Neural cell (in vitro differentiated cells): ENCODE measurements around the gene NSMCE1. TPM values are rescaled to one million over a fixed set of nuclear protein-coding genes. Genes with fewer than 3 reads are reported as not detected.

Source experiments
- H2AFZ ChIP-seq: fragments of 200-600, 300-800 bp; sonication (generic), shearing (Covaris generic); 2 replicates; pipeline ENCODE4 v1.6.0; 2014; ENCODE audit warnings: low read depth, mild to moderate bottlenecking, antibody characterized with exemption, low read length, moderate library complexity
- H3F3A ChIP-seq: fragments of 200-600 bp; shearing (Covaris generic); 2 replicates; pipeline ENCODE4 v1.6.1; 2016; ENCODE audit warnings: mild to moderate bottlenecking, moderate library complexity, mixed read lengths, antibody characterized with exemption, low read length; ENCODE audit not compliant: insufficient read depth, poor library complexity, severe bottlenecking
- H3K27ac ChIP-seq: fragments of 200-600, 300-800 bp; sonication (generic), shearing (Covaris generic); 2 replicates; pipeline ENCODE4 v1.5.1; 2014; ENCODE audit warnings: mild to moderate bottlenecking, low read length, moderate library complexity
- H3K27me3 ChIP-seq: fragments of 300-800, 200-600 bp; sonication (generic), shearing (Covaris generic); 2 replicates; pipeline ENCODE4 v1.6.0; 2014; ENCODE audit warnings: mild to moderate bottlenecking, low read depth, low read length, moderate library complexity; ENCODE audit not compliant: insufficient read depth
- H3K36me3 ChIP-seq: fragments of 300-800, 200-600 bp; sonication (generic), shearing (Covaris generic); 2 replicates; pipeline ENCODE4 v1.5.1; 2014; ENCODE audit warnings: mild to moderate bottlenecking, antibody characterized with exemption, low read length, moderate library complexity; ENCODE audit not compliant: insufficient read depth
- H3K4me2 ChIP-seq: fragments of 300-800, 200-600 bp; sonication (generic), shearing (Covaris generic); 2 replicates; pipeline ENCODE4 v1.6.0; 2014; ENCODE audit warnings: mild to moderate bottlenecking, low read length
- H3K4me3 ChIP-seq: fragments of 300-800, 200-600 bp; sonication (generic), shearing (Covaris generic); 2 replicates; pipeline ENCODE4 v1.5.1; 2014; ENCODE audit warnings: mild to moderate bottlenecking, low read length, moderate library complexity
- H3K79me2 ChIP-seq: fragments of 200-600 bp; shearing (Covaris generic); replicated peaks from 2 replicates; pipeline ENCODE4 v1.6.0; 2014; ENCODE audit warnings: mild to moderate bottlenecking, low read length, moderate library complexity; ENCODE audit not compliant: insufficient read depth
- H3K9ac ChIP-seq: fragments of 300-800, 200-600 bp; sonication (generic), shearing (Covaris generic); 2 replicates; pipeline ENCODE4 v1.6.1; 2016; ENCODE audit warnings: mild to moderate bottlenecking, low read length, mixed read lengths
- H3K9me2 ChIP-seq: fragments of 200-600 bp; shearing (Covaris generic); 2 replicates; pipeline ENCODE4 v1.6.1; 2016; ENCODE audit warnings: mild to moderate bottlenecking, low read length, mixed read lengths; ENCODE audit not compliant: insufficient read depth
- H3K9me3 ChIP-seq: fragments of 200-600, 300-800 bp; sonication (generic), shearing (Covaris generic); 2 replicates; pipeline ENCODE4 v1.6.1; 2016; ENCODE audit warnings: mild to moderate bottlenecking, mixed run types, low read length, moderate library complexity, mixed read lengths
- H4K20me1 ChIP-seq: fragments of 200-600 bp; shearing (Covaris generic); 2 replicates; pipeline ENCODE4 v1.6.1; 2016; ENCODE audit warnings: mild to moderate bottlenecking, mixed run types; ENCODE audit not compliant: insufficient read depth
- EP300 ChIP-seq: fragments of 450-650 bp; conservative IDR thresholded peaks from 2 replicates; pipeline ENCODE4 v1.6.1; 2014; ENCODE audit warnings: antibody characterized with exemption, mild to moderate bottlenecking, moderate library complexity; ENCODE audit not compliant: poor library complexity, severe bottlenecking
- EZH2 ChIP-seq: fragments of 200-600, 300-800 bp; shearing (Covaris generic), sonication (generic); IDR thresholded peaks from 2 replicates; pipeline ENCODE4 v1.6.1; 2014; ENCODE audit warnings: antibody characterized with exemption, low read length, borderline replicate concordance, mild to moderate bottlenecking; ENCODE audit not compliant: insufficient read depth, poor library complexity, severe bottlenecking
- MXI1 ChIP-seq: fragments of 450-650 bp; conservative IDR thresholded peaks from 2 replicates; pipeline ENCODE4 v1.6.1; 2014; ENCODE audit warnings: antibody characterized with exemption, mild to moderate bottlenecking; ENCODE audit not compliant: poor library complexity, severe bottlenecking
- POLR2AphosphoS5 ChIP-seq: IDR thresholded peaks from 2 replicates; pipeline ENCODE4 v1.6.1; 2012
- RAD21 ChIP-seq: fragments of 450-650 bp; conservative IDR thresholded peaks from 2 replicates; pipeline ENCODE4 v1.6.1; 2014; ENCODE audit warnings: antibody characterized with exemption, mild to moderate bottlenecking, moderate library complexity
- REST ChIP-seq: IDR thresholded peaks from 2 replicates; pipeline ENCODE4 v1.6.1; 2012; ENCODE audit warnings: borderline replicate concordance
- SMC3 ChIP-seq: fragments of 450-650 bp; conservative IDR thresholded peaks from 2 replicates; pipeline ENCODE4 v1.6.1; 2014; ENCODE audit warnings: antibody characterized with exemption, mild to moderate bottlenecking, moderate library complexity; ENCODE audit not compliant: poor library complexity
- TAF1 ChIP-seq: IDR thresholded peaks from 2 replicates; pipeline ENCODE4 v1.6.1; 2012; ENCODE audit warnings: low read depth
- polyA plus RNA-seq: library from polyadenylated mRNA; depleted of rRNA; stranded (reverse); fragments of >200 nt; gene quantifications from 2 replicates; pipeline ENCODE4 v1.2.3, GENCODE V29; 2014
- TF ChIP-seq, protein P1 (sequence below): fragments of 450-650 bp; IDR thresholded peaks from 2 replicates; pipeline ENCODE4 v1.5.1; 2014; ENCODE audit warnings: antibody characterized with exemption, mild to moderate bottlenecking, moderate library complexity; ENCODE audit not compliant: poor library complexity, severe bottlenecking

NSMCE1 gene
- polyA plus RNA-seq, 1 donor from 2014 or later: 11.5 TPM

- Histone ChIP-seq H3K9ac (no peak overlapping the region), H3K79me2 (no peaks in the 10 kb centered on the region), H4K20me1 (no peaks in the 10 kb centered on the region), H3K27me3 (no peaks in the 10 kb centered on the region), H3K27ac (no peak overlapping the region), H3K9me2 (no peaks in the 10 kb centered on the region), H2AFZ (no peak overlapping the region), H3K4me3 (no peak overlapping the region), H3F3A (no peaks in the 10 kb centered on the region), H3K36me3 (no peaks in the 10 kb centered on the region), H3K9me3 (no peaks in the 10 kb centered on the region), H3K4me2 (no peak overlapping the region)
- TF ChIP-seq EZH2 (no peak), MXI1 (no peak), POLR2AphosphoS5 (no peak), RAD21 (no peak), TAF1 (no peak)
- TF ChIP-seq, protein P1, sequence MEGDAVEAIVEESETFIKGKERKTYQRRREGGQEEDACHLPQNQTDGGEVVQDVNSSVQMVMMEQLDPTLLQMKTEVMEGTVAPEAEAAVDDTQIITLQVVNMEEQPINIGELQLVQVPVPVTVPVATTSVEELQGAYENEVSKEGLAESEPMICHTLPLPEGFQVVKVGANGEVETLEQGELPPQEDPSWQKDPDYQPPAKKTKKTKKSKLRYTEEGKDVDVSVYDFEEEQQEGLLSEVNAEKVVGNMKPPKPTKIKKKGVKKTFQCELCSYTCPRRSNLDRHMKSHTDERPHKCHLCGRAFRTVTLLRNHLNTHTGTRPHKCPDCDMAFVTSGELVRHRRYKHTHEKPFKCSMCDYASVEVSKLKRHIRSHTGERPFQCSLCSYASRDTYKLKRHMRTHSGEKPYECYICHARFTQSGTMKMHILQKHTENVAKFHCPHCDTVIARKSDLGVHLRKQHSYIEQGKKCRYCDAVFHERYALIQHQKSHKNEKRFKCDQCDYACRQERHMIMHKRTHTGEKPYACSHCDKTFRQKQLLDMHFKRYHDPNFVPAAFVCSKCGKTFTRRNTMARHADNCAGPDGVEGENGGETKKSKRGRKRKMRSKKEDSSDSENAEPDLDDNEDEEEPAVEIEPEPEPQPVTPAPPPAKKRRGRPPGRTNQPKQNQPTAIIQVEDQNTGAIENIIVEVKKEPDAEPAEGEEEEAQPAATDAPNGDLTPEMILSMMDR: no peak
Measured at GRCh38 chr16:27236635-27237218, 31.8 kb downstream of the NSMCE1 start.

GRCh38 chr16:27235938-27236245, 32.7 kb downstream of the NSMCE1 start:
- H3K9me3 ChIP-seq: no peaks in the 10 kb centered on the region
- TF ChIP-seq EZH2: no peak
- TF ChIP-seq, protein P1: no peak
- no peak for TF ChIP-seq RAD21
- TF ChIP-seq EP300: no peak
- TF ChIP-seq SMC3: no peak
- no peak overlapping the region for H2AFZ ChIP-seq
- H3F3A ChIP-seq: no peaks in the 10 kb centered on the region
- H3K36me3 ChIP-seq: no peaks in the 10 kb centered on the region
- no peaks in the 10 kb centered on the region for H3K9me2 ChIP-seq
- H3K27me3 ChIP-seq: no peaks in the 10 kb centered on the region
- H3K27ac ChIP-seq: no peak overlapping the region
- H4K20me1 ChIP-seq: no peaks in the 10 kb centered on the region
- H3K79me2 ChIP-seq: no peaks in the 10 kb centered on the region
- H3K9ac ChIP-seq: no peak overlapping the region
- H3K4me2 ChIP-seq: no peak overlapping the region
- H3K4me3 ChIP-seq: no peak overlapping the region

DNA sequence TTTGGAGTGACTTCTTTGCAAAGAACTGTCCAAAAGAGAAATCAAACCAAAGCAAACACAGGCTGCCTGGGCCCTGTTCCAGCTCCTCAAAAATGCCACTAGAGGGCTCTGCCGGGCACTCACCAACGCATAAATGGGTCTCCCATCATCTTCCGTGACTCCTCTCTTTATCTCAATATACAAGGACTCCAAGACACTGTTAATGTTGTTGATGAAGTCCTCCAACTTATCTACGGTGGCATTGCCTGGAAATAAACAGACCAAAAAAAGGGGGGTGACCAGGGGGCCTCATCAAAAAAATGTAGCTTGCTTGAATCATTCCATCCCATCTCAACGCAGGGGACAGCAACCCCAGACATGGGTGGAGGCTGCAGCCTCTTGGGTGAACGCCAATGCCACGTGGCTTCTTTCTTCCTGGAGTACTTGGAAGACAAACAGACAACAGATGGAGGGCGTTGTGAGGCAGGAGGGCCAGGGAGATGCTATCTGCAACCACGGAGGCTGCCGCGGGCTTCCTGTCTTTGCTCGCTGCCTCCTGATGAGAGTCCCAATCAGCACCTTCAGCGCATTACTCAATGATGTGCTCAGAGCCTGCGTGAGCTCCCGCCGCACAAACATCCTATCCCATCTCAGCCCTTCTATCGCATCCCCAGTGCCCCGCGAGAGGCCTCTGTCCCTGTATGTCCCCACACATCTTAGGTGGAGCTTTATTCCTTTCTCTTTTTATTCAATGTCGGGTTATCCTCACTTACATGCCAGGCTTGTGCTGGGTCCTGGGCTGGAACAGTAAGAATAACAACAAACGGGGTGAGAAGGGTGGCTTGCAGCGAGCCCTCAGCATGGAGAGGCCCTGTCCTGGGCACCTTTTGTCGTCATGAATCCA, 33.3 kb downstream of the NSMCE1 start:
- Histone ChIP-seq H3K9me3 (no peaks in the 10 kb centered on the region), H3K4me3 (no peak overlapping the region), H3K79me2 (no peaks in the 10 kb centered on the region), H3F3A (no peaks in the 10 kb centered on the region), H3K9me2 (no peaks in the 10 kb centered on the region), H3K27me3 (no peaks in the 10 kb centered on the region), H2AFZ (no peak overlapping the region), H3K27ac (no peak overlapping the region), H4K20me1 (no peaks in the 10 kb centered on the region), H3K9ac (no peak overlapping the region), H3K4me2 (no peak overlapping the region), H3K36me3 (no peaks in the 10 kb centered on the region)
- TF ChIP-seq REST (no peak), TAF1 (no peak), EP300 (no peak), MXI1 (no peak), SMC3 (peak; percentile 71), RAD21 (peak; percentile 66)
- TF ChIP-seq, protein P1: peak; percentile 71
